ENCODE measurements around the gene TPO.

TPO gene

DNA sequence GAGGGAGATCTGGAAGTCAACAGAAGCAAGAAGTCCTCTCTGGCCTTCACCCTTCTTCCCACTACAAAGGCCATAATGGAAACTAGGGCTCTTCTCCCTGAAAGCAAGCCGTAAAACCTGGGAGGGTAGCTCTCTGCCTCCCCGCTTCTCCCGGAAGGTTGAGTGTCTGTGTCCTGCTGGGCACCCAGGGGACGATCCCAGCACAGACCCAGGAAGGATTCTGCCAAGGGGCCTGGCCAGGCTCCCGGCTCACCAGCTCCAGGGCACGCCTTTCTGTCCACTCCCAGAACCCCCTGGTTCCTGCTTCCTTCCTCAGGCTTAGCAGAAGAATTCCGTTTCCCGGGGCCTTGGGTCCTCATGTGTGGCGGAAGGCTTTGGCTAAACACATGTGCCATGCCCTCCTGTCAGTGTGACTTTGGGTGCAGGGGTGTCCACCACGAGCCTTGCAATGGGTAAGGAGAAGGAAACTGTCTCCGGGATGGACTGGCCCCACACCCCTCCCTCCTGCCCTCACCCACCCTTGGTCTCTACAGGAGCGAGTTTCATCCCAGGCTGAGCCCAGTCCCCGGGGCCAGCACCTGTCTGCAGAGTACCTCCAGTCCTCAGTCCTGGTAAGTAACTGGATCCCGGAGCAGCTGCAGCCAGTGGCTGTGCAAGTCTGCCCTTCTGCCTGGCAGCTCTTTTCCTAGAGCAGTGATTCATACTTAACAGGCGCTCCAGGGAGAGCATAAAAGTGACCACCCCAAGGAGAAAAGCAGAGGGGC lies 135.8 kb downstream of the TPO start:
- Histone ChIP-seq H3K4me3 (ENCODE audit: low read depth in 1 of 2, low read length in 2 of 2) (no peak overlapping the region), H3K4me1 (ENCODE audit: control insufficient read depth in 1 of 2, insufficient read depth in 2 of 2, low read length in 2 of 2) (no peaks in the 10 kb centered on the region), H3K9ac (ENCODE audit: low read depth in 1 of 2, low read length in 2 of 2) (no peak overlapping the region), H3K27ac (ENCODE audit: low read depth, low read length) (no peak overlapping the region), H3K27me3 (ENCODE audit: control insufficient read depth in 1 of 2, insufficient read depth in 2 of 2, low read length in 2 of 2) (peaks cover 0 to 4% of the 10 kb centered on the region in 2 donors), H3K36me3 (ENCODE audit: control insufficient read depth in 1 of 2, insufficient read depth in 2 of 2, low read length in 2 of 2) (no peaks in the 10 kb centered on the region), H3K9me3 (ENCODE audit: control insufficient read depth in 1 of 2, low read length in 2 of 2) (no peaks in the 10 kb centered on the region)

DNA sequence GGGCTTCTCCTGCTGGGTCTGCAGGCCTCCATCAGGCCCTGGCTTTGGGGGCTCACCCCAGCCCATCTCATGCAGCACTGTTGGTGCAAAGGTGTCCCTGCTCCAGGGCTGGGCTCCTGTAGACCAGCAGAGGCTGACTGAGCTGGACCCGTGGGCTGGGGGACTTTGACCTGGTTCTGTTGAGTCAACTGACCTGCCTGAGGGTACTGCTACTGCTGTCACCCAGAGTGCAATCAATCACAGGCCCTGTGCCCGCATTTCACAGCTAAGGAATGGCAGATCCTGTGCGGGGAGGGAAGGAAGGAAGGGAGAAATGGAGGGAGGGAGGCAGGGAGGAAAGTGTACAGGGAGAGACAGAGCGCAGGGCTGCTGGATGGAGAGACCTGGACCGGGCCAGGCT lies 136.8 kb downstream of the TPO start:
- no peak overlapping the region for H3K9ac ChIP-seq (ENCODE audit: low read depth in 1 of 2, low read length in 2 of 2)
- H3K36me3 ChIP-seq (ENCODE audit: control insufficient read depth in 1 of 2, insufficient read depth in 2 of 2, low read length in 2 of 2), result no peaks in the 10 kb centered on the region

DNA sequence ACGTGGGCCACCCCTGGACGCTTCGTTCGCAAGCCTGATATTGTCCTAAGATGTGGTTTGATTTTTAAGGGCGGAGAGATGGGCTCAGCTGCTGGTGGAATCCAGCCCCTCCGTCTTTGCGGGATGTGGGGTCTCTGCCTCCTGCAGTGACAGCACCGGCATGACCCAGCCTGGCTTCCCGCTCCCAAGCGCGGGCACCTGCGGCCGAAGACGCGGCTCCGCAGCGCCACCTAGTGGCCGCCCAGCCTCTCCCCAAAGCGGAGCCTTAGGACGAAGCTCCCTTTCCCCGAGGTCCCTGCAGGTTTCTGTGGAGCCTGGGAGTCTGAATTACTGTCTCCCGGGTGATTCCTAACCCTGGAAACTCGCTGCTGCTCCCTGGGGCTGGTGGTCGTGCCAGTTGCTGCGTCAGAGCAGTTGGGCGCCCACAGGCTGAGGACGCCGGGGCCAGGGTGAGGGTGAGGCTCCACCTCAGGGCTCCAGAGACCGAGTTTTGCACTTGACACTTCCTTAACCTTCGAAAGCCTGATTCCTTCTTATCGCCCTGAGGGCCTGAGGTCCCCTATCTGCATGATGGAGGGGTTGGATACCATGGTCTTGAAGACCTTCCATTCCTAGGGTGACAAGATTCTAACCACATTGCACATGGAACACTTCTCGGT lies 137.5 kb downstream of the TPO start:
- Histone ChIP-seq H3K9ac (ENCODE audit: low read depth in 1 of 2, low read length in 2 of 2) (no peak overlapping the region), H3K27me3 (ENCODE audit: control insufficient read depth in 1 of 2, insufficient read depth in 2 of 2, low read length in 2 of 2) (peaks cover 0 to 4% of the 10 kb centered on the region in 2 donors), H3K27ac (ENCODE audit: low read depth, low read length) (no peak overlapping the region)

More for the DNA sequence above, 136.8 kb downstream of the TPO start:
- peaks cover 0 to 4% of the 10 kb centered on the region in 2 donors for H3K27me3 ChIP-seq (ENCODE audit: control insufficient read depth in 1 of 2, insufficient read depth in 2 of 2, low read length in 2 of 2)
- H3K4me1 ChIP-seq (ENCODE audit: control insufficient read depth in 1 of 2, insufficient read depth in 2 of 2, low read length in 2 of 2), result no peaks in the 10 kb centered on the region
- no peak overlapping the region for H3K4me3 ChIP-seq (ENCODE audit: low read depth in 1 of 2, low read length in 2 of 2)
- no peaks in the 10 kb centered on the region for H3K9me3 ChIP-seq (ENCODE audit: control insufficient read depth in 1 of 2, low read length in 2 of 2)
- H3K27ac ChIP-seq (ENCODE audit: low read depth, low read length), result no peak overlapping the region

DNA sequence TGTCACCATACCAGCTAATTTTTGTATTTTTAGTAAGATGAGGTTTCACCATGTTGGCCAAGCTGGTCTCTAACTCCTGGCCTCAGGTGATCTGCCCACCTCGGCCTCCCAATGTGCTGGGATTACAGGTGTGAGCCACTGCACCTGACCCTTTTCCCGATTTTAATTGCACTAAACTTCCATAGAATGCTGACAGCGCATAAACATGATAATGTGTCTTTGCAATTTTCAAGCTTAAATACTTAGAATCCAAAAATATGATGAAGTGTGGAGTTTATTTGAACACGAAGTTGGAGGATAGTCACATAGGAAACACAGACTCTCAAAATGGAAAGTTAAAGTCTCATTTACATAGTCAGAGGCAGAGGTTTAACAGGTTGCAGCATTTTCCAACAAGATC lies 138.6 kb downstream of the TPO start:
- no peaks in the 10 kb centered on the region for H3K9me3 ChIP-seq (ENCODE audit: control insufficient read depth in 1 of 2, low read length in 2 of 2)

More for the DNA sequence above, 137.5 kb downstream of the TPO start:
- Histone ChIP-seq H3K9me3 (ENCODE audit: control insufficient read depth in 1 of 2, low read length in 2 of 2) (no peaks in the 10 kb centered on the region), H3K4me1 (ENCODE audit: control insufficient read depth in 1 of 2, insufficient read depth in 2 of 2, low read length in 2 of 2) (no peaks in the 10 kb centered on the region), H3K36me3 (ENCODE audit: control insufficient read depth in 1 of 2, insufficient read depth in 2 of 2, low read length in 2 of 2) (no peaks in the 10 kb centered on the region), H3K4me3 (ENCODE audit: low read depth in 1 of 2, low read length in 2 of 2) (no peak overlapping the region)

DNA sequence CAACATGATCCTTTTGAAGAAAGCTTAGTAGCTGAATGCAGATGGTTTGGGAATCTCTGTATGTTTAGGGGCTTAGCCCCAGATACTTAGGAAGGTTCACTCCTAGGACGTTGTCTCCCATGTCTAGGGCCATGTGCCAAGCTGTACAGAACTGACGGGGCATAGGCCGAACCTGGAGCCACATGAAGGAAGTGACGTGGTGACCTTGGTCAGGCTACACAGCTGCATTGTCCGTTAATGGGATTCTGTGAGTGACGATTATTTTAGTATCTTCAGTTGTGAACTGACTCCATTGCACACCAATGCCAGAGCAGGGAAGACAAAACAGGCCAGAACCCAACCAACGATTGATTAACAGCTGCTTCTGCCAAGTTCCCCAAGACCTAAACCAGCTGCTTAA lies 139.3 kb downstream of the TPO start:
- H3K9ac ChIP-seq (ENCODE audit: low read depth in 1 of 2, low read length in 2 of 2), result no peak overlapping the region
- no peak overlapping the region for H3K27ac ChIP-seq (ENCODE audit: low read depth, low read length)
- H3K4me3 ChIP-seq (ENCODE audit: low read depth in 1 of 2, low read length in 2 of 2), result no peak overlapping the region
- H3K36me3 ChIP-seq (ENCODE audit: control insufficient read depth in 1 of 2, insufficient read depth in 2 of 2, low read length in 2 of 2), result no peaks in the 10 kb centered on the region
- H3K9me3 ChIP-seq (ENCODE audit: control insufficient read depth in 1 of 2, low read length in 2 of 2), result no peaks in the 10 kb centered on the region
- peaks cover 0 to 4% of the 10 kb centered on the region in 2 donors for H3K27me3 ChIP-seq (ENCODE audit: control insufficient read depth in 1 of 2, insufficient read depth in 2 of 2, low read length in 2 of 2)
- no peaks in the 10 kb centered on the region for H3K4me1 ChIP-seq (ENCODE audit: control insufficient read depth in 1 of 2, insufficient read depth in 2 of 2, low read length in 2 of 2)

More for the DNA sequence above, 138.6 kb downstream of the TPO start:
- Histone ChIP-seq H3K9ac (ENCODE audit: low read depth in 1 of 2, low read length in 2 of 2) (no peak overlapping the region), H3K4me1 (ENCODE audit: control insufficient read depth in 1 of 2, insufficient read depth in 2 of 2, low read length in 2 of 2) (no peaks in the 10 kb centered on the region), H3K27ac (ENCODE audit: low read depth, low read length) (no peak overlapping the region), H3K27me3 (ENCODE audit: control insufficient read depth in 1 of 2, insufficient read depth in 2 of 2, low read length in 2 of 2) (peaks cover 0 to 4% of the 10 kb centered on the region in 2 donors), H3K4me3 (ENCODE audit: low read depth in 1 of 2, low read length in 2 of 2) (no peak overlapping the region), H3K36me3 (ENCODE audit: control insufficient read depth in 1 of 2, insufficient read depth in 2 of 2, low read length in 2 of 2) (no peaks in the 10 kb centered on the region)

DNA sequence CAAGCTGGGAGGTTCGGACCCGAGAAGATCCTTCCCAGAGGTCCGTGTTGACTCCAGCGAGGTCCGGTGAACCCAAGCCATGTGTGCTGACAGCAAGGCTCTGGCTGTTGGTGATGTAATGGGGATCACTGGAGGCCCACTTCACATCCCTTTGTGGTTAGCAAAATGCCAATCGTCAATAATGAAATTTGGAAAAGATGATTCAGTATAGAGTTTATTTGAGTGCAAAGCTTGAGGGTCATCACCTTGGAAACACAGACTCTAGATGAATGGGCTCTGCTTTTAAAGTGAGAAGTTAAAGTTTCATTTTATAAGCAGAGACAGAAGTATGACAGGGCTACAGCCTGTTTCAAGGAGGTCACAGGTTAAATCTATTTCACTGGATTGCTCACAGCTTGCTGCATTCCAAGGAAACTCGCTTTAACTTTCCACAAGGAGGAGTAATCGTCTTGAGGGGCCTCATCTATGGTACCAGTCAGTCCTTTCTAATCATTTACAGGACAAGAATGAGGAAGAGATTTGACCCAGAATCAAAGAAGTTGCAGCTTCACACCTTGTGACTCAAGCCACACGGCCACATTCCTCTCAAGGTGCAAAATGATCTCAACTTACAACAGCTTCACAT lies 140.5 kb downstream of the TPO start:
- no peaks in the 10 kb centered on the region for H3K9me3 ChIP-seq (ENCODE audit: control insufficient read depth in 1 of 2, low read length in 2 of 2)
- H3K4me1 ChIP-seq (ENCODE audit: control insufficient read depth in 1 of 2, insufficient read depth in 2 of 2, low read length in 2 of 2), result no peaks in the 10 kb centered on the region
- H3K36me3 ChIP-seq (ENCODE audit: control insufficient read depth in 1 of 2, insufficient read depth in 2 of 2, low read length in 2 of 2), result no peaks in the 10 kb centered on the region
- H3K27me3 ChIP-seq (ENCODE audit: control insufficient read depth in 1 of 2, insufficient read depth in 2 of 2, low read length in 2 of 2), result peaks cover 0 to 4% of the 10 kb centered on the region in 2 donors
- H3K27ac ChIP-seq (ENCODE audit: low read depth, low read length), result no peak overlapping the region
- H3K9ac ChIP-seq (ENCODE audit: low read depth in 1 of 2, low read length in 2 of 2), result no peak overlapping the region
- H3K4me3 ChIP-seq (ENCODE audit: low read depth in 1 of 2, low read length in 2 of 2), result no peak overlapping the region

DNA sequence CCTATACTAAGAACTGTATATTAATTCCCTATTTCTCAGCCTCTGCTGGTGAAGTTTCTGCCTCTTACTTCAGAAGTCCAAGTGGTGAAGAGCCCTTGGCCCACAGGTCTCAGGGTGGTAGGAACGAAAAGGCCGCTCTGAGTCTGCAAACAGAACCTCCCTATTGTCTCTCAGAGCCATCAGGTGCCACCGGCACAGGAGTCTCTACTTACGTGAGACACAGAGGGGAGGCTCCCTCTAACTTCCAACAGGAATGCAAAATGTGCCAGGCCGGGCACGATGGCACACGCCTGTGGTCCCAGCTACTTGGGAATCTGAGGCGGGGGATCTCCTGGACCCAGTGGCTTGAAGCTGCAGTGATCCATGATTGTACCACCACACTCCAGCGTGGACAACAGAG lies 143.0 kb downstream of the TPO start:
- Histone ChIP-seq H3K27me3 (ENCODE audit: control insufficient read depth in 1 of 2, insufficient read depth in 2 of 2, low read length in 2 of 2) (no peaks in the 10 kb centered on the region), H3K9me3 (ENCODE audit: control insufficient read depth in 1 of 2, low read length in 2 of 2) (no peaks in the 10 kb centered on the region), H3K9ac (ENCODE audit: low read depth in 1 of 2, low read length in 2 of 2) (no peak overlapping the region), H3K27ac (ENCODE audit: low read depth, low read length) (no peak overlapping the region), H3K4me1 (ENCODE audit: control insufficient read depth in 1 of 2, insufficient read depth in 2 of 2, low read length in 2 of 2) (no peaks in the 10 kb centered on the region), H3K4me3 (ENCODE audit: low read depth in 1 of 2, low read length in 2 of 2) (no peak overlapping the region), H3K36me3 (ENCODE audit: control insufficient read depth in 1 of 2, insufficient read depth in 2 of 2, low read length in 2 of 2) (no peaks in the 10 kb centered on the region)

DNA sequence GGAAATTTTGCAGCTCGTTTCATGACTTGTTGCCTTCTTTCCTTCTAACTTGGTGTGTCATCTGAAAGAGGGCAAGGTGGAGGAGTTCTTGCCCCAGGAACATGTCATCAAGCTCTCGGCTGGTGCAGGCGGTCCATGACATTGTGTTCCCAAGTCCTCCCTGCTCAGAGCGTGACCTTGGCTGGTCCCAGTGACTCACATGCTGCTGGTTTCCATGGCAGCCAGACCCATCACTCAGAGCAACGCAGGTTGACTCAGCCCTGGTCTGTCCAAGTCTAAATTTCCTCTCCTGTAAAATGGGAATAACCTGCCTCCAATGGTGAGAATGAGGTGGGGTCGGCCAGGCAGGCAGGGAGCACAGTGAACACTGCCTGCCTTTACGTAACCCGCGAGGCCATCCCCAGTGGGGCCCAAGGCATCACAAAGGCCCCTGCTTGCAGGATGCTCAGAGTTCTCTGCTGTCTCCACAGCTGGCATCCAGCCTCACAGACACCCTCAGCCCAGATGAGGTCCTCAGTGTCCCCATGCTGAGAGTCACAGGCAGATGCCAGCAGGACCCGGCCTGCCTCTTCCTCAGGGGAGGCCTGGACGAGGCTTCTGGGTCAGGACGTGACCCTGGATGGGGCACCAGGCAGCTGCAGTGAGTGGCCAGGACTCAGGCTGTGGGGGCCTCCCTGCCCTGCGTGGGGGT lies 143.7 kb downstream of the TPO start:
- no peaks in the 10 kb centered on the region for H3K27me3 ChIP-seq (ENCODE audit: control insufficient read depth in 1 of 2, insufficient read depth in 2 of 2, low read length in 2 of 2)
- no peaks in the 10 kb centered on the region for H3K36me3 ChIP-seq (ENCODE audit: control insufficient read depth in 1 of 2, insufficient read depth in 2 of 2, low read length in 2 of 2)
- H3K4me3 ChIP-seq (ENCODE audit: low read depth in 1 of 2, low read length in 2 of 2), result no peak overlapping the region
- H3K27ac ChIP-seq (ENCODE audit: low read depth, low read length), result no peak overlapping the region
- no peaks in the 10 kb centered on the region for H3K9me3 ChIP-seq (ENCODE audit: control insufficient read depth in 1 of 2, low read length in 2 of 2)
- no peaks in the 10 kb centered on the region for H3K4me1 ChIP-seq (ENCODE audit: control insufficient read depth in 1 of 2, insufficient read depth in 2 of 2, low read length in 2 of 2)
- no peak overlapping the region for H3K9ac ChIP-seq (ENCODE audit: low read depth in 1 of 2, low read length in 2 of 2)

DNA sequence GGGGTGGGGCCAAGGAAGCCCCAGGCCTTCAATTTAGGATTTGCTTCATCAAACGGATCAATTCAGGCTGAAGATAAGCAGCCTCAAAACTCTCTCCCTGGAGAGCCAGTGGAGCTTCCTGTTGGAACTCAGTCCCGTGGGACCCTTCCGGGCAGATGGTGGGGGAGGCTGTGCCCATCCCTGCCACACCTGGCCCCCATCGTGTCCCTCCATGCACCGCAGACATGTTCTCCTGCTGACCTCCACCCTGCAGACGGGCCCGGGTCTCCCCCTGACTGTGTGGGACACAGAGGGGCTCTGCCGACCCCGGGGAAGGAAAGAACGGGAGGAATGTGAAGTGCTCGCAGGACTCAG lies 144.2 kb downstream of the TPO start:
- Histone ChIP-seq H3K9me3 (ENCODE audit: control insufficient read depth in 1 of 2, low read length in 2 of 2) (no peaks in the 10 kb centered on the region), H3K9ac (ENCODE audit: low read depth in 1 of 2, low read length in 2 of 2) (no peak overlapping the region), H3K4me1 (ENCODE audit: control insufficient read depth in 1 of 2, insufficient read depth in 2 of 2, low read length in 2 of 2) (no peaks in the 10 kb centered on the region), H3K36me3 (ENCODE audit: control insufficient read depth in 1 of 2, insufficient read depth in 2 of 2, low read length in 2 of 2) (no peaks in the 10 kb centered on the region), H3K27me3 (ENCODE audit: control insufficient read depth in 1 of 2, insufficient read depth in 2 of 2, low read length in 2 of 2) (no peaks in the 10 kb centered on the region), H3K4me3 (ENCODE audit: low read depth in 1 of 2, low read length in 2 of 2) (no peak overlapping the region), H3K27ac (ENCODE audit: low read depth, low read length) (no peak overlapping the region)

Measured in duodenal mucosa (tissue), 2 donors.